Measurements from ENCODE around the gene GP2.
"Not testable (repeated sequence)": the region's sequence is repeated elsewhere in the genome, so short reads cannot be mapped to it uniquely, and the experiment has no call there.

The GP2 gene

DNA sequence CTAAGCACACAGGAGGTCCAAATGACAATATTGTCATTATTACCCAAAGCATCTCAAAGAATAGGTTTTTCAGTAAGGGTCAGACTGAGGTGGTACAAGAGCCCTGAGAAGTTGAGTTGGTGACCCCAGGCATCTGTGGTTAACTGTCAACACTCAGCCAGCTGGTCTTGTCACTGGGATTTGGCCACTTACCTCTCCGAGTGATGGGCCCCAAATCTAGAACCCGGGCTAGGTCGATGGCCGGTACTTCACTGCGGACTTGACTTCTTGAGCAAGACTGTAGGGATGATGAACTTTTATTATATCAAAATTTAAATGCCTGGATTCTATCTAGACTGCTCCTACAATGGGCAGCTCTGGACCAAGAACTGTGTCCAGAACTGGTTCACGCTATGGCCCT is 11.5 kb downstream of the GP2 start:
- no peak for TF ChIP-seq POLR2AphosphoS5 (IDR thresholded peaks at IDR 0.05; ENCODE audit: borderline replicate concordance, low read depth, low read length)
- no peak for TF ChIP-seq EZH2 (IDR thresholded peaks at IDR 0.05)
- TF ChIP-seq FOXP2 (optimal IDR thresholded peaks at IDR 0.05; ENCODE audit: control extremely low read depth, extremely low read length, insufficient read depth): no peak
- no peaks in the 10 kb centered on the region for H3K36me3 ChIP-seq (ENCODE audit: insufficient read depth, low read length)
- no peaks in the 10 kb centered on the region for H3K9me3 ChIP-seq (ENCODE audit: low read depth, low read length)
- no peak for DNase-seq (ENCODE audit: low read depth, low spot score)
- H3K9ac ChIP-seq (ENCODE audit: insufficient read length): no peak overlapping the region
- H3K27ac ChIP-seq: no peak overlapping the region
- H3K4me3 ChIP-seq: no peak overlapping the region

GRCh38 chr16:20314575-20314974 is 12.7 kb downstream of the GP2 start:
- no peak overlapping the region for H3K4me3 ChIP-seq
- no peak overlapping the region for H3K27ac ChIP-seq
- H3K9me3 ChIP-seq (ENCODE audit: low read depth, low read length): no peaks in the 10 kb centered on the region
- no peak for DNase-seq (ENCODE audit: low read depth, low spot score)
- no peak overlapping the region for H3K9ac ChIP-seq (ENCODE audit: insufficient read length)
- TF ChIP-seq FOXP2 (optimal IDR thresholded peaks at IDR 0.05; ENCODE audit: control extremely low read depth, extremely low read length, insufficient read depth): no peak
- TF ChIP-seq EZH2 (IDR thresholded peaks at IDR 0.05): no peak
- TF ChIP-seq POLR2AphosphoS5 (IDR thresholded peaks at IDR 0.05; ENCODE audit: borderline replicate concordance, low read depth, low read length): no peak
- no peaks in the 10 kb centered on the region for H3K36me3 ChIP-seq (ENCODE audit: insufficient read depth, low read length)

GRCh38 chr16:20313741-20314140 is 13.6 kb downstream of the GP2 start:
- no peaks in the 10 kb centered on the region for H3K36me3 ChIP-seq (ENCODE audit: insufficient read depth, low read length)
- H3K4me3 ChIP-seq: no peak overlapping the region
- H3K9ac ChIP-seq (ENCODE audit: insufficient read length): no peak overlapping the region
- no peak for DNase-seq (ENCODE audit: low read depth, low spot score)
- TF ChIP-seq EZH2 (IDR thresholded peaks at IDR 0.05) (no peak), POLR2AphosphoS5 (IDR thresholded peaks at IDR 0.05; ENCODE audit: borderline replicate concordance, low read depth, low read length) (no peak), FOXP2 (optimal IDR thresholded peaks at IDR 0.05; ENCODE audit: control extremely low read depth, extremely low read length, insufficient read depth) (no peak)
- no peaks in the 10 kb centered on the region for H3K9me3 ChIP-seq (ENCODE audit: low read depth, low read length)
- H3K27ac ChIP-seq: no peak overlapping the region

DNA sequence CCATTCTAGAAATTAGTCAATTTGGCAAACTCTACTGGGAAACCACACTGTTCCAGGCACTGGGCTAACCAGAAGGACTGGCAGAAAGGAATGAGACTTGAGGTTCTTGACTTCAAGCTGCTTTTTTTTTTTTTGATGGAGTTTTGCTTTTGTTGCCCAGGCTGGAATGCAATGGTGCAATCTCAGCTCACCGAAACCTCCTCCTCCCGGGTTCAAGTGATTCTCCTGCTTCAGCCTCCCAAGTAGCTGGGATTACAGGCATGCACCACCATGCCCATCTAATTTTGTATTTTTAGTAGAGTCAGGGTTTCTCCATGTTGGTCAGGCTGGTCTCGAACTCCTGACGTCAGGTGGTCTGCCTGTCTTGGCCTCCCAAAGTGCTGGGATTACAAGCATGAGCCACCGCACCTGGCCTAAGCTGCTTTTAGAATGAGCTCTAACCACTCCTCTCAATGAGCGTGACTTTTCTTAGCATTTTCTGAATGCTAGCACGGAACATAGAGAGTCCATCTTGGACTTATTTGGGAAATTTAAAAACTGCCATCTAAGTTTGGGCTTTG is 14.7 kb downstream of the GP2 start:
- not testable (repeated sequence) for DNase-seq (ENCODE audit: low read depth, low spot score); H3K27ac ChIP-seq; H3K9me3 ChIP-seq (ENCODE audit: low read depth, low read length); H3K36me3 ChIP-seq (ENCODE audit: insufficient read depth, low read length); H3K9ac ChIP-seq (ENCODE audit: insufficient read length); H3K4me3 ChIP-seq

- H3K36me3 ChIP-seq (ENCODE audit: insufficient read depth, low read length): no peaks in the 10 kb centered on the region
- no peak overlapping the region for H3K27ac ChIP-seq
- no peak overlapping the region for H3K4me3 ChIP-seq
- H3K9ac ChIP-seq (ENCODE audit: insufficient read length): no peak overlapping the region
- H3K9me3 ChIP-seq (ENCODE audit: low read depth, low read length): no peaks in the 10 kb centered on the region
- DNase-seq (ENCODE audit: low read depth, low spot score): no peak
- TF ChIP-seq EZH2 (IDR thresholded peaks at IDR 0.05): no peak
- no peak for TF ChIP-seq FOXP2 (optimal IDR thresholded peaks at IDR 0.05; ENCODE audit: control extremely low read depth, extremely low read length, insufficient read depth)
- no peak for TF ChIP-seq POLR2AphosphoS5 (IDR thresholded peaks at IDR 0.05; ENCODE audit: borderline replicate concordance, low read depth, low read length)
Measured at GRCh38 chr16:20311548-20311947, 15.8 kb downstream of the GP2 start.

GRCh38 chr16:20310421-20311395 is 16.6 kb downstream of the GP2 start:
- DNase-seq (ENCODE audit: low read depth, low spot score): no peak
- Histone ChIP-seq H3K9ac (ENCODE audit: insufficient read length) (no peak overlapping the region), H3K27ac (no peak overlapping the region), H3K4me3 (no peak overlapping the region), H3K9me3 (ENCODE audit: low read depth, low read length) (no peaks in the 10 kb centered on the region), H3K36me3 (ENCODE audit: insufficient read depth, low read length) (no peaks in the 10 kb centered on the region)
- no peak for TF ChIP-seq FOXP2 (optimal IDR thresholded peaks at IDR 0.05; ENCODE audit: control extremely low read depth, extremely low read length, insufficient read depth)
- TF ChIP-seq EZH2 (IDR thresholded peaks at IDR 0.05): no peak
- TF ChIP-seq POLR2AphosphoS5 (IDR thresholded peaks at IDR 0.05; ENCODE audit: borderline replicate concordance, low read depth, low read length): no peak

DNA sequence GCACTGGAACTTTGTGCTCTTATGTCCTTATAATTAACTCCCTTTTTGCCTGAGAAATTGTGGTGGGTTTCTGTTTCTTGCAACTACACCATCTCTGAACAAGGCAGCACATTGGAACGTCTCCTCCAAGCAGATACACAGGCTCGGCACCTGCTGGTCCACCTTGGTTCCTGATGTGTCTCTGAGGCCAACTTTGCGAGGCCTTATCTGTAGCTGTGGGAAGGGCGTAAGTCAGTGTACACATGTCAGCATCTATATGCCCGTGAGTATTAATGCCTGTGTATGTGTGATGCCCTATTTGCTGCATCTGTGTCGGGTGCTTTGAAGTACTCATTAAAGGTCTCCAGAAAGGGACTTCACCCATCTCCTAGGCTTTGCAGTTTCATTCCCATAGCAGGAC is 17.5 kb downstream of the GP2 start:
- Histone ChIP-seq H3K9ac (ENCODE audit: insufficient read length) (no peak overlapping the region), H3K27ac (no peak overlapping the region), H3K9me3 (ENCODE audit: low read depth, low read length) (no peaks in the 10 kb centered on the region), H3K4me3 (no peak overlapping the region), H3K36me3 (ENCODE audit: insufficient read depth, low read length) (no peaks in the 10 kb centered on the region)
- DNase-seq (ENCODE audit: low read depth, low spot score): no peak
- TF ChIP-seq FOXP2 (optimal IDR thresholded peaks at IDR 0.05; ENCODE audit: control extremely low read depth, extremely low read length, insufficient read depth) (no peak), POLR2AphosphoS5 (IDR thresholded peaks at IDR 0.05; ENCODE audit: borderline replicate concordance, low read depth, low read length) (no peak), EZH2 (IDR thresholded peaks at IDR 0.05) (no peak)

- Histone ChIP-seq H3K9me3 (ENCODE audit: low read depth, low read length) (no peaks in the 10 kb centered on the region), H3K27ac (no peak overlapping the region), H3K4me3 (no peak overlapping the region), H3K9ac (ENCODE audit: insufficient read length) (no peak overlapping the region), H3K36me3 (ENCODE audit: insufficient read depth, low read length) (no peaks in the 10 kb centered on the region)
- no peak for DNase-seq (ENCODE audit: low read depth, low spot score)
- TF ChIP-seq POLR2AphosphoS5 (IDR thresholded peaks at IDR 0.05; ENCODE audit: borderline replicate concordance, low read depth, low read length): no peak
- TF ChIP-seq FOXP2 (optimal IDR thresholded peaks at IDR 0.05; ENCODE audit: control extremely low read depth, extremely low read length, insufficient read depth): no peak
- TF ChIP-seq EZH2 (IDR thresholded peaks at IDR 0.05): no peak
Measured at GRCh38 chr16:20308801-20309590, 18.3 kb downstream of the GP2 start.
